Activated CD8-positive, alpha-beta memory T cell treated with anti-CD3 and anti-CD28 coated beads for 36 hours (primary cell): ENCODE results near the gene DUSP5. TPM values are rescaled to one million over a fixed set of nuclear protein-coding genes. Genes with fewer than 3 reads are reported as not detected.

ENCODE experiments used
- CTCF ChIA-PET: fragments of 350-600 bp; sonication (Branson Sonifier 250); formaldehyde crosslinking; loops from one replicate; lab custom pipeline; 2021; ENCODE audit warnings: antibody characterized with exemption; lab: Charles Lee
- POLR2A ChIA-PET: fragments of 350-600 bp; sonication (Branson Sonifier 250); formaldehyde crosslinking; loops from one replicate; lab custom pipeline; 2021; ENCODE audit warnings: antibody characterized with exemption; lab: Charles Lee
- total RNA-seq, 2 experiments: library from RNA; stranded (reverse); gene quantifications; one replicate each; pipeline ENCODE4 v1.2.3, GENCODE V29; 2021

DUSP5 gene
- total RNA-seq, 2 experiments from 2014 or later: 98.6 to 99.4 TPM

DNA sequence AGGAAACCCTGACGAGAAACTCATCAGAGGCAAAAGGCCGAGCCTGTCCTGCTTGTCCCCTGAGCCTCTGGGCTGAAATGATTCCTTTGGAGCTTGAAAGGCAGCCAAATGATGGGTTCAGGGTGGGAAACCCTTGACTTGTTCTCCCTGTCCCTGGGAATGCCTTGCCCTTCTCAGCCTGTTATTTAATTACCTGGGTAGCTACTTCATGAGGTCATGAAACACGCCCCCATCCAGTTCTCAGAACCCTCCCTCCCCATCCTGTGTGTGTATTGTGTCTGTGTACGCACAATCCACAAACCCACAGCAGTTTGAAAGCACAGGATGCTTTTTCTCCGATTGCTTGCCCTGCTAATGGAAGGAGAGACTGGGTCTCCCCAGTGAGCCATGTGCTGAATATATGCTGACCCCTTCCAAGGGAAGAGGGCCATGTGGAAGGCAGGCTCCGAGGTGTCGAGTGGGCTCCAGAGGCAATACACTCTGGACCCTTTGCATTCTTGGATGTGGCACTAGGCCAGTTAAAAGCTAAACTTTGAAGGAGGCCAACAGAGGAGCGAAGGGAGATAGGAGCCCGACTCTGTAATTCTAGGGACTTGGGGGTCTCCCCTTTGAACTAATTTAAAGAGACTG, 10.6 kb downstream of the DUSP5 start:
- ChIA-PET CTCF (interaction anchor here (1.0 kb wide), 1 partner anchor 9 kb away, joined by 3 read pairs; no protein-coding TSS in a partner anchor), POLR2A (no interaction called here)

- POLR2A ChIA-PET: no interaction called here
Observed at GRCh38 chr10:110508806-110509544, 11.3 kb downstream of the DUSP5 start.

DNA sequence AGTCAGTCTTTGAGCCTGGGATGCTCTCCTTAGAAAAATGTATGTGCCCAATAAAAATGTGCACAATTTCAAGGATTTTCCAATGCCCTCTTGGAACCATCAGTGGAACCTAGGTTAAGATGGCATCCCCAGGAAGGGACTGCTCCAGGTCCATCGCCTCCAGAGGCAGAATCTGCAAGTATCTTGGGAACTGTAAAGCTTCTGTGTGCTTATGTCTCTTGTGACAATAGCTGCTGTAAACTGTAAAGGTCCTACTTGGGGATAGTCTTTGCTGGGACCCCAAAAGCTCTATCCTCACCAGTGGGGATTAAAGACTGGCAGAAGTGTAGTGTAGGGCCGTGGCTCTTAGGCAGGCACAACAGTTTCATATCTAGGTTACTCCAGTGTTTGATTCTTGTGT, 11.9 kb downstream of the DUSP5 start:
- ChIA-PET POLR2A (no interaction called here), CTCF (interaction anchor here (1.0 kb wide), 1 partner anchor 11 kb away, joined by 3 read pairs; no protein-coding TSS in a partner anchor)

More at GRCh38 chr10:110508806-110509544, 11.3 kb downstream of the DUSP5 start:
- CTCF ChIA-PET: interaction anchor here (1.0 kb wide), 1 partner anchor 10 kb away, joined by 3 read pairs; no protein-coding TSS in a partner anchor

DNA sequence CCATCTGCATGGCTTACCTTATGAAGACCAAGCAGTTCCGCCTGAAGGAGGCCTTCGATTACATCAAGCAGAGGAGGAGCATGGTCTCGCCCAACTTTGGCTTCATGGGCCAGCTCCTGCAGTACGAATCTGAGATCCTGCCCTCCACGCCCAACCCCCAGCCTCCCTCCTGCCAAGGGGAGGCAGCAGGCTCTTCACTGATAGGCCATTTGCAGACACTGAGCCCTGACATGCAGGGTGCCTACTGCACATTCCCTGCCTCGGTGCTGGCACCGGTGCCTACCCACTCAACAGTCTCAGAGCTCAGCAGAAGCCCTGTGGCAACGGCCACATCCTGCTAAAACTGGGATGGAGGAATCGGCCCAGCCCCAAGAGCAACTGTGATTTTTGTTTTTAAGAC, 12.4 kb downstream of the DUSP5 start:
- POLR2A ChIA-PET: no interaction called here
- CTCF ChIA-PET: no interaction called here

- CTCF ChIA-PET: no interaction called here
- POLR2A ChIA-PET: no interaction called here
Observed at GRCh38 chr10:110510730-110511129, 13.0 kb downstream of the DUSP5 start.

DNA sequence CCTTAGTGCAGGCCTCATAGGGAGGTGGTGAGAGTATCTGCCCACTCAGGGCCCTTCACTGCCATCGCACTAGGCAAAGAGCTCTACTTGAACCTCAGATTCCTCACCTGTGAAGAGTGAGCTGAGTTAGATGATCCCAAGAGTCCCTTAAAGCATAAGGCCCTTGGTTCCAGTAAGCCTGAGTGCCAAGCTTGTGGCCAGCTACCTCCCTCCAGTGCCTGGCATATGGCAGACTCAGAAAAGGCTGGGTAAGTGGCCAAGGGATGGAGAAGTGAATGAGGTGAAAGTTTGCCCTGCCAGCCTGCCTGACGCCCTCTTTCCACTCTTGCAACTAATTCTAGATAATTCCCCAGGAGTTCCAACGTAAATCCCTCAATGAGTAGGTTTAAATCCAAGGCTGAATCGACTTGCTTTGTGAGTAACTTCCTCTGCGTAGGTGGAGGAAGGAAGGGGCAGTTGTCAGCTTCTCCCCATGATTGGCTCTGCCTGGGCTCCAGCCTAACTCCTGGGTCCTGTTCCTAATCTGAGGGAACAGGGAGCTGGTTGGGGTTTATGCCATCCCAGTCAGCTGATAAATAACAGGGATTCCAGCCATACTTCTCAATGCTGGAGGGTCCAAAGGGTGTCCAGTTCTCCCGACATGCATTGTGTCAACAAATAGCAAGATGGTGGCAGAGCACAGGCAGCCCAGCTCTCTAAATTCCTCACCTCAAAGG, 14.2 kb downstream of the DUSP5 start:
- ChIA-PET CTCF (interaction anchor here (0.9 to 3.1 kb wide), 5 partner anchors 11 to 207 kb away, joined by 3 to 13 read pairs (median 5); partner anchors contain the start of gene SMNDC1), POLR2A (interaction anchor here (0.7 to 1.8 kb wide), 5 partner anchors 11 to 185 kb away, joined by 3 to 5 read pairs (median 3); no protein-coding TSS in a partner anchor)

DNA sequence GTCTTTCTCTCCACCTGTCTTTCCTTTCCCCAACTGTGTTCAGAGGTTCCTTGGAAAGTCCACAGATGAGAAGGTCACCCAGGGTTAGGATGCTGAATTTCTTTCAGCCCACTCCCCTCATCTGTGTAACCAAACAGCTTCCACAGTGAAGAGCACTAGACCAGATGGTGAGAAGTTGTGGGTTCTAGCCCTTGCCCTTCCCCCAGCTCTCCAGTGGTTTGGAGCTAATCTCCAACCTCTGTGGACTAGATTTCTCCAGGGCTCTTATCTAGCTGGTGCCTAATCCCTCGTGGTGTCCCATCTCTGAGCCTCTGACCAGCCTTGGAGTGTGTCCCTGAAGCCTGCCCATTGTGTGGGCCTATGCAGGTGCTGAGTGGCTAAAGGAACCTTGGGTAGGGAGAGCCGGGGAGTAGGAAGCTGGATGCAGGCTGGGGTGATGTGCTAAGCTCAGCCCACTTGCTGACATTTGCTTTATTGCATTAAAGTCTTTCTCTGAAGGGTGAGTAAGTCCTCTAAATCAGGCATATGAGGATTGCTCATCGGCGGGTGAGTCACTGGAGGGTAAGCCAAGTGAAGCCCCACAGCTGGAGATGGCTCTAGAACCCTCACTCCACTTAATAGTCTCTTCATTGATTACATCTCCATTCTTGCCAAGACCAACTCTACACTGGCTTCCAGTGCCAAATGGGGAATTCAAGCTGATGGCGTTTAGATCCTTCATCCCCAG, 14.9 kb downstream of the DUSP5 start:
- CTCF ChIA-PET: interaction anchor here (0.9 to 3.1 kb wide), 7 partner anchors 11 to 208 kb away, joined by 3 to 13 read pairs (median 4); partner anchors contain the start of gene SMNDC1
- POLR2A ChIA-PET: interaction anchor here (0.6 to 2.2 kb wide), 7 partner anchors 9 to 186 kb away, joined by 3 to 9 read pairs (median 3); no protein-coding TSS in a partner anchor

GRCh38 chr10:110513949-110514348, 16.2 kb downstream of the DUSP5 start:
- ChIA-PET POLR2A (interaction anchor here (0.7 to 2.2 kb wide), 4 partner anchors 11 to 1869 kb away, joined by 3 to 9 read pairs (median 6); no protein-coding TSS in a partner anchor), CTCF (interaction anchor here (0.8 to 3.1 kb wide), 5 partner anchors 15 to 161 kb away, joined by 3 to 13 read pairs (median 4); no protein-coding TSS in a partner anchor)

- POLR2A ChIA-PET: interaction anchor here (0.8 kb wide), 1 partner anchor 9 kb away, joined by 5 read pairs; no protein-coding TSS in a partner anchor
- CTCF ChIA-PET: no interaction called here
Observed at GRCh38 chr10:110514848-110515247, 17.1 kb downstream of the DUSP5 start.

GRCh38 chr10:110516815-110517492, 19.2 kb downstream of the DUSP5 start:
- POLR2A ChIA-PET: no interaction called here
- CTCF ChIA-PET: no interaction called here

GRCh38 chr10:110522365-110522988, 24.8 kb downstream of the DUSP5 start:
- POLR2A ChIA-PET: no interaction called here
- CTCF ChIA-PET: interaction anchor here (1.2 to 1.3 kb wide), 2 partner anchors 168 to 210 kb away, joined by 3 read pairs; no protein-coding TSS in a partner anchor

DNA sequence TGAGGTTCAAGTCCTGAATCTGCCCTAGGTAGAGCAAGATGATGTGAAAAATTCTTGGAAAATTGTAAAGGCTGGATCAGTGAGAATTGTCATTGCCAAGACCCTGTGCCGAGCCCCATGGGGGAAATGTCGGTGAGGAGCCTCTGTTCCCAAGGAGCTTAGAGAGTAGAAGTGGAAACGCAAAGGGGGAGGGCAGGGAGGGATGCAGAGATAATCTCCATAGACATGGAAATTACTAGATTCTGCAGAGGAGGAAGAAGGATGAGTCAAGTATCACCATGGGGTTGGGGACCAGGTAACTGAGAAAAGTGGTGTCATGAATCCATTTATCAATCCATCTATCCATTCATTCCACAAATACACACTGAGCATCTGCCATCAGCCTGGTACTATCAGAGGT, 26.0 kb downstream of the DUSP5 start:
- POLR2A ChIA-PET: interaction anchor here (0.6 kb wide), 1 partner anchor 515 kb away, joined by 5 read pairs; no protein-coding TSS in a partner anchor
- CTCF ChIA-PET: no interaction called here

DNA sequence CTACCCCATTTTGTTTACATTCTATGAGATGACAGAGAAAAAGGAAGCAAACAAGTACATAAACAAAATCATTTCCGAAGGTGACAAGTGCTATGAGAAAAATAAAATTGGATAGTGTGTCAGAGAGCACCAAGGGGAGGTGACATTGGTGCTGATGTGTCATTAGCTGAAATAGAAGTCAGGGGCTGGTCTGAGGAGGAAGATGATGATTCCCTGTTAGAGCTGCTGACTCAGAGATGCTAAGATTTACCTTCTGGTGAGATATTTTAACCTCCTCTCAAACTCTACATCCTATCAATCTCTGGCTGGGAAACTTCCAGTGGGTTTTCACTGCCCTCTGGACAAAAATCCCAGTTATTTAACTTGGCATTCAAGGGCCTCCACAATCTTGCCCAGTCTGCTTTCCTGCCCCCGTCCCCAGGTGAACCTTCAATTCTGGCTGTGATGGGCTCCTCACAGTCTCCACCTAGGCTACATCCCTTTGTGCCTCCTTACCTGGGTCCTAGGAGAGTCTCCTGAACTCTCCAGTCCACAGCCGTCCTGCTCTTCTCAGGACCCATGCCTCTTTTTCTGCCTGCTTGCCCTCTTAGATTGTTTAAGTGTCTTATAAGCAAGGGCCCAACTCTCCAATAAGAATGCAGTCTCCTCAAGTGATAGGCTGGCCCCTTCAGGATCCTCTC, 26.6 kb downstream of the DUSP5 start:
- POLR2A ChIA-PET: no interaction called here
- CTCF ChIA-PET: no interaction called here

- ChIA-PET CTCF (no interaction called here), POLR2A (no interaction called here)
Observed at GRCh38 chr10:110524859-110525232, 27.1 kb downstream of the DUSP5 start.

DNA sequence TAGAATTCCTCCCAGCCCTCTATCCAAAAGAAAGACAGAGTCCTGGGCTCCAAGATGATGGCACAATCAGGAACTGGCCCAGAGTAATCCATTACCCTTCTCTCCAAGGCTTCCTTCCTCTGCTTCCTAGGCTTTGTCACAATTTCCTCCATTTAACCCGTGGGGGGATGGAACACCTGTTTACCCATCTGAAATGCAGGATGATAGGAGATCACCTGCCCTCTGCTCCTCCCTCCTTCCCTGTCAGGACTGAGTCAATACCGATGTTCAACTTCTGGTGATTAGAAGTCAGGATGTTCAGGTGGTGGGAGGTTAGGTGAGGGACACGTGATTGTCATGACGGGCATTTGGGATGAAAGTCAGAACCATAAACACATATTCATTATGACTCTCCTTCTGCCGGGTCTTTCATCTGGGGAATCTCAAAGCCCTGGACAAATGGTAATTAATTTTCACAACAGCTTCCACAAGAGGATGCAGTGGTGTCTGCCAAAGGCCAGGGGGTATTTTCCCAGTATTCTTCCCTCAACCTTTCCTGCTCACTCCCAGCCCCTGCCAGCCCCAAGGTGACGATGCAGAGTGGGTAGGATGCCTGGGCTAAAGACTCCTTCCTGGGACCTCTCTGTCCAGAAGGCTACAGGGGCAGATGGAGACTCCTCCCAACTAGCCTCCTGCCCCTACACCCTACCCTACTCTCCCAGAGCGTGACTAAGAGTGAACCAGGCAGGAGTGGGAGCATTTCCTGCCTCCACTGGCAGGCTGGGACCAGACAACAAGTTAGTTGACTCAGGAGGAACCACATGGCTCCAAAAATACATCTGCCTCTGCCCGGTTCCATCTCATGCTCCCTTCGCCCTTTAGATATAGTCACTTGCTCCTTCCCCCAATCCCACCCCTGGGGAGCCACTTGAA, 27.9 kb downstream of the DUSP5 start:
- ChIA-PET POLR2A (no interaction called here), CTCF (no interaction called here)

DNA sequence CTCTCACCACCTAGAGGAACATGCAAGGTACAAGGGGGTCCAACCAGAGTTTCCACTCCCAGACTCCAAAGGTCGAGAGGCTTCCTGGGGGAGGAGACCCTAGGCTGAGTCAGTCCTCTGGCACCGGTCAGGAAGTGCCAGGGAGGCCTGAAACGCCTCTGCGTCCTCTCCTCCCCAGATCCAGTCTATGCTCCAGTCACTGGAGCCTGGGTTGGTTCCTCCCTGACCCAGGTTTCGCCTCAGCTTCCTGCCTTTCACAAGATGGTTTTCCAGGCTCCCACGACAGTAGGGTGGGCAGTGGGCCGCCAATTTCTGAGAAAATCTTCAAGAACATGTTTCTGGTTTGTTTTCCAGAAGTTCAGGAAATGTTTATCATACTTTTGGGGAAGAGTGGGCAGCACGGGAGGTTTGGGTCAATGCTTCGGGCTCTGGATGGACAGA, 30.0 kb downstream of the DUSP5 start:
- ChIA-PET CTCF (interaction anchor here (2.6 kb wide), 1 partner anchor 15 kb away, joined by 13 read pairs; no protein-coding TSS in a partner anchor), POLR2A (interaction anchor here (2.4 kb wide), 1 partner anchor 15 kb away, joined by 5 read pairs; no protein-coding TSS in a partner anchor)
